Measurements from ENCODE around the gene PLAAT4.

The PLAAT4 gene, protein sequence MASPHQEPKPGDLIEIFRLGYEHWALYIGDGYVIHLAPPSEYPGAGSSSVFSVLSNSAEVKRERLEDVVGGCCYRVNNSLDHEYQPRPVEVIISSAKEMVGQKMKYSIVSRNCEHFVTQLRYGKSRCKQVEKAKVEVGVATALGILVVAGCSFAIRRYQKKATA

GRCh38 chr11:63536669-63537292 is at the start of gene PLAAT4:
TSS of gene PLAAT4 (plus strand) at chr11:63536808. CDS start at chr11:63536869, 61 bp downstream.
- POLR2A ChIA-PET, result interaction anchor here (0.9 kb wide), 1 partner anchor 85 kb away, joined by 3 read pairs; no protein-coding TSS in a partner anchor
- no peak for TF ChIP-seq CTCF (IDR thresholded peaks at IDR 0.05; ENCODE audit: insufficient read depth, low read length, missing control alignments)
- no peak for DNase-seq (ENCODE audit: low read depth, low spot score)
- peak within 1 kb of the TSS; percentile 40 for H3K4me3 ChIP-seq (ENCODE audit: low read depth, low read length)
- CTCF ChIA-PET, result interaction anchor here (1.3 kb wide), 1 partner anchor 58 kb away, joined by 5 read pairs; no protein-coding TSS in a partner anchor

DNA sequence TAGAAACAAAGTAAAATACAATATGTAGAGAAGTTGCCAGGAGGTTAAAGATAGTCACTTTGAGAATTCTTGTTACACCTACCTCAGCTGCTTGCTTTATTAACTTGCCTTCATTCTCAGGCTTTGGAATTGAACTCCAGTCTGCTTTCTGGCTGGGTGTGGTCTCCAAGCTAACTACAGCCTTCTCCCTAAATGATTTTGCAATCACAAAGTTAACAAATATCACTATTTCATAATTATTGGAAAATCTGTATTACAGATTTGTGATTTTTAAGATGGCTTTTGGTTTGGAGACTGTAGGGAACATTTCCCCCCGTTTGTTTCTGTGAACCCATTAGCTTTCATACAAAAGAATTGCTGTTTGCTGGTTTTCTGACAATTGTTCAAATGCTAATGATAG is 47.8 kb upstream of the PLAAT4 start:
- no peak overlapping the region for H3K4me3 ChIP-seq (ENCODE audit: low read depth, low read length)
- DNase-seq (ENCODE audit: low read depth, low spot score), result no peak
- ChIA-PET POLR2A (no interaction called here), CTCF (interaction anchor here (1.5 kb wide), 2 partner anchors 9 to 11 kb away, joined by 5 to 9 read pairs; no protein-coding TSS in a partner anchor)
- no peak for TF ChIP-seq CTCF (IDR thresholded peaks at IDR 0.05; ENCODE audit: insufficient read depth, low read length, missing control alignments)

DNA sequence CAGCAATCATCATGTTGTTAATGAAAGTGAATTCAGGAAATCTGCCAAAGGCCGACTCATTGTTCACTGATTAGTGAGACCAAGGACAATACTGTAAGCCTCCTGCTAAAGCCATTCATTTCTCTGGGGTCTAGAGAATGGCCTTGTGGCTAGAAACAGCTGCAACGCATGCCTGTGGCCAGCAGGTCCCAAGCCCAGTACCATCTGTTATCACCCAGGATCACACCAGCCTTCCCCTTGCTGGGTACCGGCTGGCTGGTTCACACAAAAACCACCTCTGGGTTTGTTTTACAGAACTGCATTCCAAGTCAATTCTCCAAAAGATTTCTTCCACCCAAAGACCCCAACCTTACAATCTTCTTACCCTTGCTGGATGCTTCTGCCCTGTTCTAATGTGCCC is 46.7 kb upstream of the PLAAT4 start:
- ChIA-PET POLR2A (no interaction called here), CTCF (interaction anchor here (0.8 to 2.1 kb wide), 6 partner anchors 10 to 150 kb away, joined by 3 to 11 read pairs (median 5); no protein-coding TSS in a partner anchor)
- no peak for DNase-seq (ENCODE audit: low read depth, low spot score)
- TF ChIP-seq CTCF (IDR thresholded peaks at IDR 0.05; ENCODE audit: insufficient read depth, low read length, missing control alignments), result no peak
- no peak overlapping the region for H3K4me3 ChIP-seq (ENCODE audit: low read depth, low read length)

DNA sequence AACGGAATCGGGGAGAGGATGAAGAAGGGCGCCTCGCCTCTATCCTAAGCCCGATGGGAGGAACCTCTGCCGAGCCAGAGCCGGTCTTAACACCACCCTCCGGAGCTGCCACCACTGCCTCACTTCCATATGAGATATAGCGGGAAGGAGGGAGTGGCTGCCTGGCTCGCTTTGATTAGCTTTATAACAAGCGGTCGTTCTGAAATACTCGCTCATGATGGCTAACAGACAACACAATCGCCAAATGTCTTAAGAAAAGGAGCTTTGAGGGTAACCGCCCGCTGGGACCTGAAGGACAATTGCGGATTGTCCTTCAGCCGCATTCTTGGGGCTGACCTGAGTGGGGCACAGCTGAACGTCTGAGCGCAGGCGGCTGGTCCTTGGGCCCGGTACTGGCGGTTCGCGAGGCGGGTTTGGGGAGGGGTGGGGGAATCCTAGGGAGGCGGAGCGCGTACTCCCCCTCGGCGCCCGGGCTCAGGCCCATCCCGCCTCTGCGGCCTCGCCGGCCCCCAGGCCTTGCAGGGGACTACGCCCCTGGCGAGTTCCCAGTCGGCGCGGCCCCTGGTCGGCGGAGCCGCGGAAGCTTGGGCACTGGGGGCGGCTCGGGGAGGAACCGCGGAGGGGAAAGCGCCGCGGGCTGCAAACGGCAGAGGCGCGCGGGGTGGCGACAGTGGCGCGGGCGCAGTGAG is 45.9 kb upstream of the PLAAT4 start, which contains the start of gene PLAAT5:
Gene PLAAT5 (minus strand): TSS at position 617 of the 689 bp plus-strand sequence. CDS start 133 bp downstream, at position 484.
- POLR2A ChIA-PET, result no interaction called here
- CTCF ChIA-PET, result interaction anchor here (1.0 to 2.1 kb wide), 3 partner anchors 12 to 149 kb away, joined by 4 to 11 read pairs (median 5); no protein-coding TSS in a partner anchor
- DNase-seq (ENCODE audit: low read depth, low spot score), result no peak
- no peak for TF ChIP-seq CTCF (IDR thresholded peaks at IDR 0.05; ENCODE audit: insufficient read depth, low read length, missing control alignments)
- peak within 1 kb of the TSS; percentile 33 for H3K4me3 ChIP-seq (ENCODE audit: low read depth, low read length)

DNA sequence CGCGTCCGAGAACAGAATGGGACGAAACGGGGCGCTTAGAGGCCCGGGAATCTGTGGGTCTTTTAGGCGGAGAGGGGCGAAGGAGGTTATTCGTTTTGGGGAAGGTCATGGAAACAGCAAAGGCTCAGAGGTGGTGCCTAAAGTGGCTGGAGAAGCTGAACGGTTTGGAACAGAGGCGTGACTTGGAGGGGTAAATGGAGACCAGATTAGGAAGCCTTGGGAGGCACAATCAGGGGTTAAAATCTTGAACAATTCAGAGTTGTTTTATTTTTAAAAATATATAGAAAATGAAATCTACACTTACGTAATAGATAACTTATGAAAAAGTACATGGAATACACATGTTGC is 45.4 kb upstream of the PLAAT4 start:
- H3K4me3 ChIP-seq (ENCODE audit: low read depth, low read length), result peak overlapping the region; percentile 33
- no peak for TF ChIP-seq CTCF (IDR thresholded peaks at IDR 0.05; ENCODE audit: insufficient read depth, low read length, missing control alignments)
- ChIA-PET CTCF (interaction anchor here (1.8 to 2.1 kb wide), 2 partner anchors 12 to 144 kb away, joined by 4 to 11 read pairs; no protein-coding TSS in a partner anchor), POLR2A (no interaction called here)
- DNase-seq (ENCODE audit: low read depth, low spot score), result no peak

All from AG04449 (cell line).